ENCODE measurements around the gene ENDOV.
"Not testable (repeated sequence)": the region's sequence is repeated elsewhere in the genome, so short reads cannot be mapped to it uniquely, and the experiment has no call there.

The ENDOV gene

DNA sequence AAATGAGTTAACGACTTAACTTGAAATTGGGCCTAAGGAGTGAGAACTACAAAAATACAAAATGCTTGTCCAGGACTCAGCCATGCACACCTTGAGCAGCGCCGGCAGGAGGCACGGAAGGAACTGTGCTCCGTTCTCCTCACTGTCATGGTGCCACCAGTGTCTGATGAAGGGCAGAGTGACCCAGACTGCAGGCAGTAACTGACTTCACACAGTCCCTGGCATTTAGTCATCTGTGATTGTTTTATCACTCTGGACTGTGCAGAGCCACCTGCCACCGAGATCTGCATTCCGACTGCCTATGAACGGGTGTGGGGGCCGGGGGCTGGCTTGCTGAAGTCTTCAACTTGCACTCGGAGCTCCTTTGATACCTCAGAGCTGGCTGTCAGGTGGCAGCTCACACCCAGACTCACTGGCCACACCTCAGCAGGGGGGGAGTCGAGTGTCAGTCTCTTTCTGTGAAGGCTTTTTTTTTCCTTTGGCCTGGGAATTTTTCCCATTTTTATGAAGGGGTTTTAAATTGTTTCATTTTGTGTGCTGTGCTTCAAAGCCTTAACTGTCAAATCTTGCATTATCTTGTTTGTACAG is 20.2 kb upstream of the ENDOV start:
- in situ Hi-C loops (cut with HindIII; ENCODE audit: low pct_ligation_motif_present, low sequenced_read_pairs): no loop called here
- TF ChIP-seq, protein P1, sequence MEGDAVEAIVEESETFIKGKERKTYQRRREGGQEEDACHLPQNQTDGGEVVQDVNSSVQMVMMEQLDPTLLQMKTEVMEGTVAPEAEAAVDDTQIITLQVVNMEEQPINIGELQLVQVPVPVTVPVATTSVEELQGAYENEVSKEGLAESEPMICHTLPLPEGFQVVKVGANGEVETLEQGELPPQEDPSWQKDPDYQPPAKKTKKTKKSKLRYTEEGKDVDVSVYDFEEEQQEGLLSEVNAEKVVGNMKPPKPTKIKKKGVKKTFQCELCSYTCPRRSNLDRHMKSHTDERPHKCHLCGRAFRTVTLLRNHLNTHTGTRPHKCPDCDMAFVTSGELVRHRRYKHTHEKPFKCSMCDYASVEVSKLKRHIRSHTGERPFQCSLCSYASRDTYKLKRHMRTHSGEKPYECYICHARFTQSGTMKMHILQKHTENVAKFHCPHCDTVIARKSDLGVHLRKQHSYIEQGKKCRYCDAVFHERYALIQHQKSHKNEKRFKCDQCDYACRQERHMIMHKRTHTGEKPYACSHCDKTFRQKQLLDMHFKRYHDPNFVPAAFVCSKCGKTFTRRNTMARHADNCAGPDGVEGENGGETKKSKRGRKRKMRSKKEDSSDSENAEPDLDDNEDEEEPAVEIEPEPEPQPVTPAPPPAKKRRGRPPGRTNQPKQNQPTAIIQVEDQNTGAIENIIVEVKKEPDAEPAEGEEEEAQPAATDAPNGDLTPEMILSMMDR (IDR thresholded peaks at IDR 0.05; ENCODE audit: low read depth, low read length, missing control alignments): no peak
- Histone ChIP-seq H3K36me3 (replicated peaks) (peaks cover 17% of the 10 kb centered on the region), H3K27me3 (replicated peaks) (no peaks in the 10 kb centered on the region), H3K4me3 (ENCODE audit: low read depth, low read length) (no peak overlapping the region), H3K27ac (no peak overlapping the region)
- DNase-seq: no peak

DNA sequence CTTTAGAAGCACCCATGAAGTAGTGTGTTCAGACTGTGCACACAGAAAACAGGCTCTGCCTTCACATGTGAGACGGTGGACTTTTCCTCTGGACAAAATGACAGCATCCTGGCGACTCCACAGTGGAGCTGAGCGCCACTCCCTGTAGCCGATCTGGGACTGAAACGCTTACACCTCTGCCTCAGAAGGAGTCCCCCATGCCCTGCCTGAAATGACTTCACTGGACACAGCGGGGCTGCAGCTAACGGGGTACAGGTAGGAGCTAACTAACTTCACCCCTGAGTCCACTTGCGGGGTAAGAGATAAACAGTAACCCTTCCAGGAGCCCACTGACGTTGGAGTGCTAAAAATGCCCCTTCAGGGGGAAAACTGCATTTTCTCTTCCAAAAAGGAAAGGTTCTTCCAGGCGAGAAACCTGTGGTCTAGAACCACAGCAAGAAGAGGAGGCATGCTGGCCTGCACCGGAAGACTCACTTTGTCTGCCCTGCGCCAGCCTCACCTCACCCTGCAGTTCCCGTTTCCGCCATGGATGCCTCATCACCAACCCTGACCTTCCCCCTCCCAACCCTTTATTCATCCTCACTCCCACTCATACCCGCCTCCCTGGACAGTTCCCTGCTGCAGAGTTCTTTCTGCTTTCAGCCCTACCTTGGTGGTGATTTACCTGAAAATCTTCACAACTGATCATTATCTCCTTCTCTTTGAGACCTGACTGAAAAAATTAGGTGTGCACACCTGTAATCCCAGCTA is 19.4 kb upstream of the ENDOV start:
- peaks cover 9% of the 10 kb centered on the region for H3K36me3 ChIP-seq (replicated peaks)
- H3K27me3 ChIP-seq (replicated peaks): no peaks in the 10 kb centered on the region
- no peak overlapping the region for H3K4me3 ChIP-seq (ENCODE audit: low read depth, low read length)
- in situ Hi-C loops (cut with HindIII; ENCODE audit: low pct_ligation_motif_present, low sequenced_read_pairs): no loop called here
- H3K27ac ChIP-seq: no peak overlapping the region
- DNase-seq: no peak
- TF ChIP-seq, protein P1 (IDR thresholded peaks at IDR 0.05; ENCODE audit: low read depth, low read length, missing control alignments): peak; percentile 11

GRCh38 chr17:80396157-80397033 is 18.6 kb upstream of the ENDOV start:
- Histone ChIP-seq H3K27me3 (replicated peaks) (no peaks in the 10 kb centered on the region), H3K36me3 (replicated peaks) (peaks cover 7% of the 10 kb centered on the region)

DNA sequence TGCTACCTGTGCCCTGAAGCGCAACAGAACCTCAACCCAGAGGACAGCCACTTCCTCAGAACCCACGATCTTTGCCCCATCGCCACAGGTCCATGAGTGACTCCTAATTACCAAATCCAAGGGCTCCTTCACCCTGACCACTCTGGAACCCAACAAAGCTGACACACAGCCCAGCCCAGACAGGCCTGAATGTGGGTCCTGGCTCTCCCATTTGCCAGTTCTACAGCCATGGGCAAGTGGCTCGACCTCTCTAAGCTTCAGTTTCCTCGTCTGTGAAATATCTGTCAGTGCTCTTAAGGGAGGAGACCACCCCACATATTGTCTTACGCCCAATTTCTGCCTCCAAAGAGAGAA is 18.0 kb upstream of the ENDOV start:
- H3K27me3 ChIP-seq (replicated peaks): no peaks in the 10 kb centered on the region
- in situ Hi-C loops (cut with HindIII; ENCODE audit: low pct_ligation_motif_present, low sequenced_read_pairs): no loop called here
- H3K36me3 ChIP-seq (replicated peaks): peaks cover 7% of the 10 kb centered on the region
- H3K27ac ChIP-seq: no peak overlapping the region
- H3K4me3 ChIP-seq (ENCODE audit: low read depth, low read length): no peak overlapping the region
- TF ChIP-seq, protein P1 (IDR thresholded peaks at IDR 0.05; ENCODE audit: low read depth, low read length, missing control alignments): no peak
- no peak for DNase-seq

More at GRCh38 chr17:80396157-80397033, 18.6 kb upstream of the ENDOV start:
- TF ChIP-seq, protein P1 (IDR thresholded peaks at IDR 0.05; ENCODE audit: low read depth, low read length, missing control alignments): no peak
- in situ Hi-C loops (cut with HindIII; ENCODE audit: low pct_ligation_motif_present, low sequenced_read_pairs): no loop called here
- no peak for DNase-seq
- Histone ChIP-seq H3K27ac (no peak overlapping the region), H3K4me3 (ENCODE audit: low read depth, low read length) (no peak overlapping the region)

DNA sequence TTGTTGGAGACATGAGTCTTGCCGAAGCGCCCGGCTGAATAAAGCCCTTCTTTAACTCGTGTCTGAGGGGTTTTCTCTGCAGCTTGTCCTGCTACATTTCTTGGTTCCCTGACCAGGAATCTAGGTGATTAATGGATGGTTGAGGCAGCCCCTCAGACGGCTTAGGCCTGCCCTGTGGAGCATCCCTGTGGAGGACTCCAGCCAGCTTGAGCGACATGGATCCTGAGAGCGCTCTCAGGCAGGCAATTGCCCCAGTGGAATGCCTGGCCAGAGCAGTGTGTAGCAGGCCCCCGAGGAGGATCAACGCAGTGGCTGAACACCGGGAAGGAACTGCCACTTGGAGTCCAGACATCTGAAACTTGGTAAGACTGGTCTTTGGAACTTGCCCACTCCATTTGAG is 17.3 kb upstream of the ENDOV start:
- Histone ChIP-seq H3K4me3 (ENCODE audit: low read depth, low read length) (no peak overlapping the region), H3K27me3 (replicated peaks) (no peaks in the 10 kb centered on the region), H3K36me3 (replicated peaks) (peaks cover 7% of the 10 kb centered on the region), H3K27ac (no peak overlapping the region)
- TF ChIP-seq, protein P1 (IDR thresholded peaks at IDR 0.05; ENCODE audit: low read depth, low read length, missing control alignments): no peak
- in situ Hi-C loops (cut with HindIII; ENCODE audit: low pct_ligation_motif_present, low sequenced_read_pairs): no loop called here
- no peak for DNase-seq

DNA sequence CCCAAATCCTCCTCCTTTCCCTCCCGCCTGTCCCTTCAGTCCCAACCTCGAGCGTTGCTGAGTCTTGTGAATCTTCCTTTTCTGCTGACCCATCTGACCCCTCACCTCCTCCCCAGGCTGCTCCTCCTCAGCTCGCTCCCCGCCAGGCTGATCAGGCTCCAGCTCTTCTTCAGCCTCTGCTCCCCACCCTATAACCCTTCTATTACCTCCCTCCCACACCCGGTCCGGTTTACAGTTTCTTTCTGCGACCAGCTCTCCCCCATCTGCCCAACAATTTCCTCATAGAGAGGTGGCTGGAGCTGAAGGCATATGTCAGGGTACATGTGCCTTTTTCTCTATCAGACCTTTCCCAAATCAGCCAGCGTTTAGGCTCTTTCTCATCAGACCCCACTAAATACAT is 13.9 kb upstream of the ENDOV start:
- in situ Hi-C loops (cut with HindIII; ENCODE audit: low pct_ligation_motif_present, low sequenced_read_pairs): not testable (repeated sequence)

DNA sequence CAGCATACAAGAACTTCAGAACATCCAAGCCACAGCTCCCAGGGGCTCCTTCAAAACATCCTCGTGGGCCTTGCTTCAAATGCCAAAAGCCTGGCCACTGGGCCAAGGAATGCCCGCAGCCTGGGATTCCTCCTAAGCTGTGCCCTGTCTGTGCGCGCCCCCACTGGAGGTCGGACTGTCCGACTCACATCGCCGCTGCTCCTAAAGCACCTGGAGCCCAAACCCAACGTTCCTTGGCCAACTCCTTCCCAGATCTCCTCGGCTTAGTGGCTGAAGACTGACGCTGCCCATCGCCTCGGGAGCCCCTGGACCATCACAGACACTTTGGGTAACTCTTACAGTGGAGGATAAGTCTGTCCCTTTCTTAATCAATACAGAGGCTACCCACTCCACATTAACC is 12.9 kb upstream of the ENDOV start:
- DNase-seq: not testable (repeated sequence)

More for the DNA sequence above, 13.9 kb upstream of the ENDOV start:
- H3K4me3 ChIP-seq (ENCODE audit: low read depth, low read length); H3K27ac ChIP-seq; H3K27me3 ChIP-seq (replicated peaks); H3K36me3 ChIP-seq (replicated peaks); DNase-seq: not testable (repeated sequence)

More for the DNA sequence above, 12.9 kb upstream of the ENDOV start:
- H3K27me3 ChIP-seq (replicated peaks); H3K4me3 ChIP-seq (ENCODE audit: low read depth, low read length); in situ Hi-C loops (cut with HindIII; ENCODE audit: low pct_ligation_motif_present, low sequenced_read_pairs); H3K27ac ChIP-seq; H3K36me3 ChIP-seq (replicated peaks): not testable (repeated sequence)

Measured in brain microvascular endothelial cell (primary cell).